GM18907 (cell line): ENCODE data around the gene NOS2.
"Not testable (repeated sequence)": the region's sequence is repeated elsewhere in the genome, so short reads cannot be mapped to it uniquely, and the experiment has no call there.

ENCODE experiments used
- ATAC-seq: cut with Tn5 transposase; IDR thresholded peaks from one replicate; pipeline ENCODE4 v1.9.1; 2021; ENCODE audit warnings: mild to moderate bottlenecking, moderate library complexity; ENCODE audit not compliant: unreplicated experiment

NOS2 gene

DNA sequence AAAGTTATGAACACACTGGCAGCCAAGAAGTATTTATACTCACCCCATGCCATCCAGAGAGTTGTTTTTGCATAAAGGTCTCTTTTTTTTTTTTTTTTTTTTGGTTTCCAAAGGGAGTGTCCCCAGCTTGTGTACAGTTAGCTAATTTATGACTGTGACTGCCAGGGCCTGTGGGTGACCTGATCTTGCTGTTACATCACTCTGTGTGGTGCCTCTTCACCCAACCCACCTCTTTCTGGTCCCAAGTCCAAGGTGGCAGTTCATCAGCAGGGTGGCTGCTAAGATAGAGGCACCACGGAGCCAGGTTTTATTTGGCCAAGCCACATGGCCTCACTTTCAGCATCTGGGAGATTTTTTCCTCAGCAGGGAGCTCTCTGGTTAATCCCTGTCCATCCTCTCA lies at the start of gene NOS2:
NOS2 (minus strand) TSS at position 8 of the 400 bp plus-strand sequence. CDS start 1,720 bp downstream, outside the sequence.
- ATAC-seq: no peak

DNA sequence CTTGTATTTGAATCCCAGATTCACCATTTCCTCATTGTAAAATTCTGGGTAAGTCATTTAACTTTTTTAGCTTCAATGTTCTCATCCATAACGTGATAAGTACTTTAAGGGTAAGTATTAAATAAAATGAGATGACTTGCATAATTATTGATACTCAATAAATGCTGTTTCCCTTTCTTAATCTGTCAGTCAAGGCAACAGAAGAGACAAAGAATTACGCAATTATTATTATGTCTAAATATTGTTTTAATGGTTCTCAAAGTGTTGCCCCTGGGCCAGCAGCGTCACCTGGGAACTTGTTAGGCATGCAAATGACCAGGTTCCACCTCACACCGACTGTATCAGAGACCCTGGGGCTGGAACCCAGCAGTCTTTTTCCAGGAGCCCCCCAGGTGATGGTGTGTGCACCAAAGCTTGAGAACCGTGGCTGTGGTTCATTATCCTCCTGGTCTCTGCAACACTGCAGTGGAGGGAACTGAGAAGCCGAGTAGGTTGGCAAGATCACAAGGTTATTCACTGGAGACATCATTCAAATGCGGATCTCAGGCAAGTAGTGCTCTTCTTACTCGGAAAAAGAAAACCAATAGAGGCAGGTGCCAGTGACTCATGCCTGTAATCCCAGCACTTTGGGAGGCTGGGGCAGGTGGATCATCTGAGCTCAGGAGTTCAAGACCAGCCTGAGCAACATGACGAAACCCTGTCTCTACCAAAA lies 49.3 kb upstream of the NOS2 start:
- no peak for ATAC-seq

DNA sequence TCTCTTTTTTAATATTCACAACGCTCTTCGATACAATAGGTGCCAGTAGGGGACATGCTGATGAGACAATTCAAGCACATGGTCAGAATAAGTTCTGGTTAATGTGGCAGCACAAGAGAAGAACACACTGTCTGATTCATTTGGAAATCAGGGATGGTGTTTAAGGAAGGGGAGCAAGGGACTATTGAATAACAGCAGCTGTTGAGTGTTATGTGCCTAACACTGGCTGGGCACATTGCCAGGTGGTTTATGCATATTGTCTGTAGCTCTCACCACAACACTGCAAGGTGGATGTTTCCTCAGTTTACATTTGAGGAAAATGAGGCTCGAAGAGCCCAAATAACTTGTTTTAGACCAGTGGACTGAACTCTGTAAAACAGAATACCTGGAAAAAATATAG lies 48.6 kb upstream of the NOS2 start:
- ATAC-seq: no peak

DNA sequence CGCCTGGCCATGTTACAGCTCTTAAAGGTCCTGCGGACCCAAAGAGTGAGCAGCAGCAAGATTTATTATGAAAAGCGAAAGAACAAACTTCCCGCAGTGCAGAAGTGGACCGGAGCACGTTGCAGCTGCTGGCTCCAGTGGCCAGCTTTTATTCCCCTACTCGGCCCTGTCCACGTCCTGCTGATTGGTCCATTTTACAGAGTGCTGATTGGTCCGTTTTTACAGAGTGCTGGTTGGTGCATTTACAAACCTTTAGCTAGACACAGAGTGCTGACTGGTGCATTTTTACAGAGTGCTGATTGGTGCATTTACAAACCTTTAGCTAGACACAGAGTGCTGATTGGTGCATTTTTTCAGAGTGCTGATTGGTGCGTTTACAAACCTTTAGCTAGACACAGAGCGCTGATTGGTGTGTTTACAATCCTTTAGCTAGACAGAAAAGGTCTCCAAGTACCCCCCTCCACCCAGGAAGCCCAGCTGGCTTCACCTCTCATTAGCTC lies 46.5 kb upstream of the NOS2 start:
- not testable (repeated sequence) for ATAC-seq

DNA sequence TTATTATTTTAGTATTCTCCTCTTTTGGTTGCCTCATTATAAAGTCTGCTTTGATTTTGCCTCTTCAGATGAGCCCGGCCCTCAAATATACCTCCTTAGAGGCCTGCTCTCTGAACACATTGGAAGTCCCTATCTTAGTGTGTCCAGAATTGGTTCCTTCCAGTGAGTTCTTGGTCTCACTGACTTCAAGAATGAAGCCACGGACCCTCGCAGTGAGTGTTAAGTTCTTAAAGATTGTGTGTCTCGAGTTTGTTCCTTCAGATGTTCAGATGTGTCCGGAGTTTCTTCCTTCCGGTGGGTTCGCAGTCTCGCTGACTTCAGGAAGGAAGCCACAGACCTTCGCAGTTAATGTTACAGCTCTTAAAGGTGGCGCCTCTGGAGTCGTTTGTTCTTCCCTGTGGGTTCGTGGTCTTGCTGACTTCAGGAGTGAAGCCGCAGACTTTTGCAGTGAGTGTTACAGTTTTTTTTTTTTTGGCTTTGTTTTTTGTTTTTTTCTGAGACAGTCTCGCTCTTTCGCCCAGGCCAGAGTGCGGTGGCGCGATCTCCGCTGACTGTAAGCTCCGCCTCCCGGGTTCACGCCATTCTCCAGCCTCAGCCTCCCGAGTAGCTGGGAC lies 45.8 kb upstream of the NOS2 start:
- ATAC-seq: no peak

DNA sequence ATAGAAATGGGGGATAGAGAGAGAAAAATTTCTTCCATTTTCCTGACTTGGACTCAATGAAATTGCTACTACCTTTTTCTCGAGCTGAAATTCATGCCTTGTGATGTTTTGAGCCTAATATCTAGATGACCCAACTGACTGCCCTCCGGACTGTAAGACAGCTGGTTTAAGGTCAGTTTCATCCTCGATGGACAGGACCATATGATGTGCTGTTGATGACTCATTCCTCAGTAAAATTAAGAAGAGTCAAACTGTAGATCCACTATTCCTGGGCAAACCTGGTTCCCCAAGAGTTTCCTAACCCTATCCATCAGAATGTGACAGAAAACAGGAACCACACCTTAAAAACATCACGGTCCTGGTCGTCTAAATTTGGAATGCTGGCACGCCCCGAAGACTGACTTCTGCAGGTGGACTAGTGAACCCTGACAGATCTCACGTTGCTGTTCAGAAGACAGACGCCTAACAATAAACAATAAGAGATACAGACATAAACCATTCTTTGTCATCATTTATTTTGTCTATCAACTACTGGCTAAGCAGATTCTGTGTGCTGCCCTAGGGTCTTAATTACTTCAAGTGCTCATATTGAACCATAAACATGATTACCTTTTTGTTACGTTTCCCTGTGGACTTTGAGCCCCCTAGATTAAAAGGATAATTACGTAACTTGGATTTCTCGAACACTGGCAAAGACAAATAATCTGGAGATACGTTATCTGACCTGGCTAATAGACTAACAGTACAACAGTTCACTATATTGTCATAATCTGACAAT lies 45.1 kb upstream of the NOS2 start:
- no peak for ATAC-seq

DNA sequence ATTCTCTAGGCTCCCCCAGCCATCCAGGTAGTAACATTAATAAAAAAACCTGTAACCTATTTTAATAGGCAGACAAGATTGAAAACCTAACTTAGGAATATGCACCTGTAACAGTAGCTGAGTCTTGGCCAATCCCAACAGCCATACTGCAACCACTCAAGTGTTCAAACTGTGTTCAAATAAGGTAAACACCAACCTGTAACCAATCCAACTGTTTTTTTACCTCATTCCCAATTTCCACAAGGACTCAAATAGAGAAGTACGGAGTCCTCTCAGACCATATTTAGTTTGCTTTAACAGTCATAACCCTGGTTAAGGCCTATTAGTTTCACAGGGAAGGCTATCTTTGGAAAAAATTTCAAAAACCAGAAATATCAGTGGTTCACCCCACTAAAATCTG lies 40.4 kb upstream of the NOS2 start:
- no peak for ATAC-seq

DNA sequence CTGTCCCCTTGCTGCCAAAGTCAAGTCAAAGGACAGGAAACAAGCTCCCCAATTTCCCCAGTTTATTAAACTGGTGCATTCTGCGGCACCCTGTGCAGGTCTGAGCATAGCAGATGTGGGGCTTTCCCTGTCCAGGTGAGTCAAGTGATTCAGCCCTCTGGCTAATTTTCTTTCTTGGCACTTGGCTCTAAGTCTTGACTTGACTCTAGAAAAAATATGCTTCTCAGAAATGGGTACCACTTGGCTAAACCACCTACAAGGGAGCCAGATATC lies 40.0 kb upstream of the NOS2 start:
- ATAC-seq: not testable (repeated sequence)

DNA sequence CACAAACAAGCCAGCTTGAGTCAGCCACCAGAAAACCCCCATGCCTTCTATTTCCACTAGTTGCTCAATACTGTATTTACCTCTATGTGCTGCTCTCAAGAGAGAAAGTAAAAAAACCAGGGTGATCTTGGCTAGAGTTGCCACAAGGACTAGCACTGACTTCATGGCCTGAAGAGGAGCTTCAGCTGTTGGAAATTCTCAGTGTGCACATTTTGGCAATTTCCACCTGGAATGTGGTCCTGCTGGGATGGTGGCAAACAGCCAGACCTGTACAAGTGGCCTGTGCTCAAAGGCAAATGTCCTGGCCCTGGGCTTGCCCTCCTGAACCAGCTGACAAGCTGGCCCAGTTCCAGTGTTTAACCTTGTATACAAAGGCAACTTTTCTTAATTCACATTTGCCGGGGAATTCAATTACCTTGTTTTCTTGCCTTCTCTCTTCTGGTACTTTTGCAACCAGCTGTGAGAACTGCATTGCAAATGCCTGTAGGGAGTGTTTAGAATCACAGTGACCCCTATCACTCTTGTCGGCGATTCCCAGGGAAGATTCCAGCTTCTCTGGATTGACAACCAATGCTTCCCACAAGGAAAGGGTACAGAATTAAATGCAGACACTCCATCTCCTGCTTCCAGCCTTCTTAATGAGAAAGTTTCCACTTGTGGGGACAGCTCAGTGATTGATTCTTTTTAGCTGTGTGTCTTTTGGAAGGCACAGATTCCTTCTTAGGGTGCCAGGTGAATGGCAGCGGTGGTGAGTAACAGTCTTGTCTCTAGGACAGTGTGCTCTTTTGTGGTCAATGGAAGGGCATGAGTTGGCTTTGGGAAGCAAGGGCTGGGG lies 39.5 kb upstream of the NOS2 start:
- ATAC-seq: not testable (repeated sequence)

DNA sequence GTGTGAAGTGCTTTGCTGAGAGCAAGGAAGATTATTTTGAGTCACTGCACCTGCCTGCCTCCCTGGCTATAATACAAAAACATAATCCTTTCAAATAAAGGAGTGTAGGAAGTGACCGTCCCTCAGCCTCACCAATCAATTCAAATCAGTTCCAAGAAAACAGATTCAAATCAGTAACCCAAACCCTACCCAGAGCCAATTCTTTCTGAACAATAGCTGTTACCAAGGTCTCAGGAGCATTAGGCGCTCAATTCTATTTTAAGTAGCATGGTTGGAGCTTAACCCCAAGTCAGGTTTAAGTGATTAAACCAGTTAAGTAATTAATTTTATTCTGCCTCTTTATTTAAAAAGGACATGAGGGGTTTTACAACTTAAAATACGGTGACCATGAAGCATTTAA lies 38.3 kb upstream of the NOS2 start:
- not testable (repeated sequence) for ATAC-seq

DNA sequence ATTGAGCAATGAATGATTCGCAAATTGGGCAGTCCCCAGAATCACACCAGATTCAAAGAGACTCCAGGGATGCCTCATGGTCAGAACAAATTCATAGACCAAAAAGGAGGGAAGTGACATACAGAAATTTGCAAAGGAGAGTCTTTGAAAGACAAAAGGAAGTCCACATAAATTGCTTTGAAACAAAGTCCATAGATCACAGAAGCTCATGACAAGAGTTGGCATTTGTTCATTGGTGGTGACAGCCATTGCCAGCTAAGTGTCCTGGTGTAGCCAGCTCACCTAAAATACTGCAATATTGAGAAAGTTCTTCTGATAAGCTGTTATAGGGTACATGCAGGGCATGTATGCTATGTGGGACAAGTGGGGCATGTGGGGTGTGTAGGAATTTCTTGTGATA lies 37.4 kb upstream of the NOS2 start:
- not testable (repeated sequence) for ATAC-seq

DNA sequence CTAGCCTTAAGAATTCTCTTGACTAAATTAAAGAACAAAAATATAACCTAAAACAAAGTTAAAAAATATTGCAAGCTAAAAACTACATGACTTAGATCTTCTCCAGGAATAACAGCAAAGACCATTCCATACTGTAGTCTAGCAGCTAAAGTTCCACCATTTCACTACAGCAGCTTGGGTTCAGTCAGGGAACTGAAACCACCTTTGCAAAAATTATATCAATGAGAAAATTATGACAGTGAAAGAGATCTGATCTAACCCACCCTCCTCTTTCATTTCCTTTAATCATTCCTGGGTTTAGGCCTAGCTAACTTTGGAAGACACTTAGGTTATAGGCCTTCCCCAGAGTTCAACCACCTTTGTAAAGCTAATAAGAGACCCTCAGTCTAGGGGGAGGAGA lies 36.3 kb upstream of the NOS2 start:
- ATAC-seq: no peak

DNA sequence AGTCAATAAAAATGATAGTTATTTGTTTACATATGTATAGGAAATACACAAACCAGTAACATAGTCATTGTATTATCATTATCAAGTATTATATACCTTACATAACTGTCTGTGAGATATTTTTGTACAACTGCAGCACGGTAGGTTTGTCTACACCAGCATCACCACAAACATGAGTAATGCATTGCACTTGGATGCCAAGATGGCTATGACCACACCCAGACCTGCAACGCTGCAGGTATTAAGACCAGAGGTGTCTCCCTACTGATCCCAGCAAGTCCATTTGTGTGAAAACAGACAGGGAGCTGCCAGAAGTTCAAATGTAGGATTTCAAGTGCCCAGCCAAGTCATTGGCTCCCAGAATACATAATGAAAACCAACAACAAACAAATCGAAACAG lies 34.2 kb upstream of the NOS2 start:
- no peak for ATAC-seq

DNA sequence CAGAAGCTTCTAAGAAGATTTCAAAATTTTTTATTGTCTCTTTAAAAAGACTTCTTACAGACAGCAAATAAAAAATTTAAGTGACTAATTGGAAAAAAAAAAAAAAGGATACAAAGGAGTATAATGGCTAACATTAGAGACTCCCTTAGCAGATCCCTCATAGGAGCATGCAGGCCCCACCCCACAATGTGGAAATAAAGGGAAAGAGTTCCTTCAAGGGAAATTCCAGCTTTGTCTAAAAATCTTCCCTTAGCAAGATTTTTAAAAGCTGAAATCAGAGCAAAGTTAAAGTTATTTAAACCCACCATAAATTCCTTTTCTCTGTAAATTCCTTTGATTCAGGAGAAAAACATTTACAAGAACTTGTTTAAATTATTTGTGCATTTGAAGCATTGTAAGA lies 32.5 kb upstream of the NOS2 start:
- ATAC-seq: no peak

DNA sequence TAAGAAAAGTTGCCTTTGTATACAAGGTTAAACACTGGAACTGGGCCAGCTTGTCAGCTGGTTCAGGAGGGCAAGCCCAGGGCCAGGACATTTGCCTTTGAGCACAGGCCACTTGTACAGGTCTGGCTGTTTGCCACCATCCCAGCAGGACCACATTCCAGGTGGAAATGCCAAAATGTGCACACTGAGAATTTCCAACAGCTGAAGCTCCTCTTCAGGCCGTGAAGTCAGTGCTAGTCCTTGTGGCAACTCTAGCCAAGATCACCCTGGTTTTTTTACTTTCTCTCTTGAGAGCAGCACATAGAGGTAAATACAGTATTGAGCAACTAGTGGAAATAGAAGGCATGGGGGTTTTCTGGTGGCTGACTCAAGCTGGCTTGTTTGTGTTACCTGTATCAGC lies 29.6 kb upstream of the NOS2 start:
- not testable (repeated sequence) for ATAC-seq

DNA sequence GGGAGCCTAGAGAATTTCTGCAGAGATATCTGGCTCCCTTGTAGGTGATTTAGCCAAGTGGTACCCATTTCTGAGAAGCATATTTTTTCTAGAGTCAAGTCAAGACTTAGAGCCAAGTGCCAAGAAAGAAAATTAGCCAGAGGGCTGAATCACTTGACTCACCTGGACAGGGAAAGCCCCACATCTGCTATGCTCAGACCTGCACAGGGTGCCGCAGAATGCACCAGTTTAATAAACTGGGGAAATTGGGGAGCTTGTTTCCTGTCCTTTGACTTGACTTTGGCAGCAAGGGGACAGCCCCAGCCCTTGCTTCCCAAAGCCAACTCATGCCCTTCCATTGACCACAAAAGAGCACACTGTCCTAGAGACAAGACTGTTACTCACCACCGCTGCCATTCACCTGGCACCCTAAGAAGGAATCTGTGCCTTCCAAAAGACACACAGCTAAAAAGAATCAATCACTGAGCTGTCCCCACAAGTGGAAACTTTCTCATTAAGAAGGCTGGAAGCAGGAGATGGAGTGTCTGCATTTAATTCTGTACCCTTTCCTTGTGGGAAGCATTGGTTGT lies 28.9 kb upstream of the NOS2 start:
- not testable (repeated sequence) for ATAC-seq

DNA sequence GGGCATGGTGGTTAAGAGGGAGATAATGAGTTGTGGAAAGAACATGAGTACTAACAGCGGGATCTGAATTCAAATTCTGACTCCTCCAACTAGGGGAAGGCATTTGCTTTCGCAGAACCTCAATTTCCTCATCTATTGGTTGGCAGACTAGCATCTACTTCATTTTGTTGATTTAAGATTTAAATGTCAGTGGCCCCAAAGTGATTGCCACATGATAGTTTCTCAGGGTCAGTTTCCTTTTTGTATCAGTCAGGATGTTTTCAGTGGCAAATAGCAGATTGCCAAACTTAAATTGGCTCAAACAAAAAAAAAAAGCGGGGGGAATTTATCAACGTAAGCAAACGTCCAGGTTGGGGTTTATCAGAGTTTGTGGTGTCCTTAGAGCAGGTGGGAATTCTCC lies 25.1 kb upstream of the NOS2 start:
- ATAC-seq: no peak

DNA sequence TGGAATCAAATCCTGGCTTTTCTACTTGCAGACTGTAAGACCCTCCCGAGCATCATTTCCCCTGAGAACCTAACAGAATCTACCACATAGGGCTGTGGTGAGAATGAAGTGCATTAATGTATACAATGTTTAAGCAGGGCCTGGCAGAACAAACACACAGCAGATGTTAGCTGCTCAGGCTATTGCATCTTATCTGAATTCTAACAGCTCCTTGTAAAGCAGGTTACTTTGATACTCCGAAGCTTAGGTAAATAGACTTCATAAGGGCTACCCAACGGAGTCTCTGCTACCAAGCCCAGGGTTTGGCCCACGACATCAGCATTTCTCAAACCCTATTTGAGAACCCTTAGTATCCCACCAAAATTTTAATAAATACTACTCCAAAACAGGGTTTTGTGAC lies 24.4 kb upstream of the NOS2 start:
- ATAC-seq: no peak

DNA sequence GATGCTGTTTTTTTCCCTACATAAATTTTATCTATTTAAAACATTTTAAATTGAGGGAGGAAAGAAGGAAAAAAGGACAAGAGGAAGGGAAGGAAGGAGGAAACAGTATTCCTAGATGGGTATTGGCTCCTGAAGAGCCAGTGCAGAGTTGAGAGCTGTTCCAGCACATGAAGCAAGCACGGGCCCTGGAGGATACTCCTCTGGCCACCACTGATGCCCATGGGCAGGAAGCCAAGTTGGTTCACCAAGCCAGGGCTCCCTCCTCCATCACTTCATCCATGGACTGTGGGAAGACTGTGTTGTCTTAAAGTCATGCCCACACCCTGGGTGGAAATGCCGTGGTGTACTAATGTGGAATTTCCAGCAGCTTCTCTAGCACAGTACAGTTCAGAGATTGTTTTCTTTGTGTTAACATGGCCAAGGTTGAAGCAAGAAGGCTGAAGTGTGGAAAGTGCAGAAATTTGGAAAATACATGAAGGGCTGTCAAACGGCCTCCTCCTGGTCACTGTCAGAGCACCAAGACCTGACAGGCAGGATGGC lies 23.9 kb upstream of the NOS2 start:
- ATAC-seq: no peak

DNA sequence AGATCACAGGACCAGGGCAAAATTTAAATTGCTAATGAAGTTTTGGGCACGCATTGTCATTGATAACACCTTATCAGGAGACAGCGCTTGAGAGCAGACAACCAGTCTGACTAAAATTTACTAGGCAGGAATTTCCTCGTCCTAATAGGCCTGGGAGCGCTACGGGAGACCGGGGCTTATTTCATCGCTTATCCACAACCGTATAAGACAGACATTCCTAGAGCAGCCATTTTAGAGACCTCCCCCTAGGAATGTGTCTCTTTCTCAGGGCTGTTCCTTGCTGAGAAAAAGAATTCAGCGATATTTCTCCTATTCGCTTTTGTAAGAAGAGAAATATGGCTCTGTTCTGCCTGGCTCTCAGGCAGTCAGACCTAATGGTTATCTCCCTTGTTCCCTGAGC lies 21.8 kb upstream of the NOS2 start:
- not testable (repeated sequence) for ATAC-seq

DNA sequence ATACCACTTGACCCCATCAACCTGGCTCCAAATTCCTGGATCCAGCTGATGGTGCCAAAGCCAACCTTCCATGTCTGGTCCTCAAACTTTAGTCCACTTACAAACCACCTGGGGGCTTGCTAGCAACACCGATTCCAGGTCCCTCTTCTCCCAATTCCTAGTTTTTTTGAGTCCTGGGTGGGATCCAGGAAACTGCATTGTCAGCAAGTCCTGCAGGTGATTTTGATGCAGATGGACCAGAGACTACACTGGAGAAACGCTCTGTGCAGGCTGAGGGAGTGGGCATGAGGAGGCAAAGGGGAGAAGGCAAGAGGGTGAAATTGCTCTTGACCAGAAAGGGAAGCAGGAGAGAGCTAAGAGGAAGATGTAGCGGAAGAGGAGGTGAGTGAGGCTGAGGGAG lies 21.0 kb upstream of the NOS2 start:
- ATAC-seq: no peak
